Activated effector memory CD4-positive, alpha-beta T cell treated with Interleukin-2 at 50 U/mL for 16 hours (primary cell): ENCODE measurements around the gene ST6GALNAC3.
"Not testable (repeated sequence)": the region's sequence is repeated elsewhere in the genome, so short reads cannot be mapped to it uniquely, and the experiment has no call there.

Experiments
- DNase-seq: peaks from one replicate; pipeline ENCODE4 v3.0.0-alpha.2; 2020

The ST6GALNAC3 gene

GRCh38 chr1:76109901-76110560, 35.5 kb downstream of the ST6GALNAC3 start:
- DNase-seq: no peak

DNA sequence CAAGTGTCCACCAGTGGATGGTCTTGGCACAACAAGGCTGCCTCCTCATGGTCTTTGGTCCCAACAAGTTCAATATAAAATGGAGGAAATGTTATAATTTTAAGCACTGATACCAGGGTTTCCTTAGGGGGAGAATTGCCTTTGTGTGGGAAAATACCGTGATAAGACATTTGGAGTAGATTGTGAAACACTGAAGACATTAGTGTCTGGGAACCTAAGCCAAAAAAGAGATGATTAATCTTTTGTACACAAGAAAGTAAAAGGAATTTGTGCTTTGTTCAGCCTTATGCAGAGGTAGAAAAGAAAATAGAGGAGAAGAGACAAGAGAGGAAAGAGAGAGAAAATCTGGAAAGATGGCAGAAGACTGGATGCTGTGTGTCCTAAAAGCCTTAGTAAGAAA, 36.1 kb downstream of the ST6GALNAC3 start:
- DNase-seq: no peak

DNA sequence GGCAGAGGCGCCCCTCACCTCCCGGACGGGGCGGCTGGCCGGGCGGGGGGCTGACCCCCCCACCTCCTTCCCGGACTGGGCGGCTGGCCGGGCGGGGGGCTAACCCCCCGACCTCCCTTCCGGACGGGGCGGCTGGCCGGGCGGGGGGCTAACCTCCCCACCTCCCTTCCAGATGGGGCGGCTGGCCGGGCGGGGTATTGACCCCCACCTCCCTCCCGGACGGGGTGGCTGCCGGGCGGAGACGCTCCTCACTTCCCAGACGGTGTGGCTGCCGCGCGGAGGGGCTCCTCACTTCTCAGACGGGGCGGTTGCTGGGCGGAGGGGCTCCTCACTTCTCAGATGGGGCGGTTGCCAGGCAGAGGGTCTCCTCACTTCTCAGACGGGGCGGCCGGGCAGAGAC, 37.8 kb downstream of the ST6GALNAC3 start:
- not testable (repeated sequence) for DNase-seq

- DNase-seq: no peak
Observed at GRCh38 chr1:76113446-76113845, 38.9 kb downstream of the ST6GALNAC3 start.

- no peak for DNase-seq
Observed at GRCh38 chr1:76115171-76115570, 40.6 kb downstream of the ST6GALNAC3 start.

DNA sequence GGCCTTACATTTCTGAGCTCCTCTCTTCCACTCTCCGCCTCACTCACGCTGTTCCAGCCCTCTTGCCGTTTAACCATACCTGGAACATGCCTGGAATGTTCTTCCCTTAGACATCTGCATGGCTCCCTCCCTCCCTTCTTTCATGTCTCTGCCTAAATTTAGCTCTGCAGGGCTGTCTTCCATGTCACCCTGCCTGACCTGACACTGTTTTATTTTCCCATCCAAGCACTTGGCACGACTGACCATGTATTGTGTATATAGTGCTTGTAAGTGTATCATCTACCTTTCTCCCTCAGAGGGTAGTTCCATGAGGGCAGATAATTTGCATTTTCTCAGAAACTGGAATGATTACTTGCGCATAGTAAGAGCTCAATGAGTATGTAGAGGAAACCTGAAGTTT, 47.3 kb downstream of the ST6GALNAC3 start:
- DNase-seq: no peak

DNA sequence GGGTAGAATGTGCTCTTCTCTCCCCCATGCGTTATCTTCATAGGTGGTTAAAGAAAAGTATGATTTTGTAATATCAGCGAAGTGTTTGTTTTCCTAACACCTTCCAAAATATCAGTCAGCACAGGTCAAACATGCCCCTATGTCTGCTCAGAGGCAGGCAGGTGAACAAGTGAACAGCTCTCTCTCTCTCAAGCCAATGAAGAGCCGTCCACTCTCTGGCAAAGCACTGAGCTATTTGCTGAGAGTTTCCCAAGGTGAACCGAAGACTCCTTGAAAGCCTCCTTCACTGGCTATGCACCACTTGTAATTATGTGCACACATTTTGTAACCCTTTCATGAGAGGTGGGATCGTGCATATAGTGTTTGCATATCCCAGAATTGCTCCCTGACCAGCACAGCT, 47.7 kb downstream of the ST6GALNAC3 start:
- DNase-seq: no peak

- DNase-seq: not testable (repeated sequence)
Observed at GRCh38 chr1:76123411-76124064, 49.0 kb downstream of the ST6GALNAC3 start.

DNA sequence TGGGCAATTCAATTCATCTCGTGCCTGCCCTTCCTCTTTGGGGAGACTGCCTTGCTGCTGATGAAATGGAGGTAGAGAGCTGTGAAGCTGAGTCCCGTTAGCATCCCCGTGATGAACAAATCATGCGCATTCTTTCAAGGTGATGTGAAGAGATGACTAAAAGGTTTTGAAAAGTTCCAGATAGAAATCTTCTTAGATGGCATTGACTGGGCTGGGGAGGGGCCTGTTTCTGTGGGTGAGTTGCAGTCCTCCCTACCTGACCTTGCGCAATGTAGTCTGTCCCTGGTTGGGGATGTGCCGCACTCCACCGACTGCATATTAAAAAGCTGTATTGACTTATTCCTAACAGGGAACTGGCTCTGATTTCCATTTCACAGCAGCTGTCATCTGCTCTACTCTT, 49.6 kb downstream of the ST6GALNAC3 start:
- no peak for DNase-seq

DNA sequence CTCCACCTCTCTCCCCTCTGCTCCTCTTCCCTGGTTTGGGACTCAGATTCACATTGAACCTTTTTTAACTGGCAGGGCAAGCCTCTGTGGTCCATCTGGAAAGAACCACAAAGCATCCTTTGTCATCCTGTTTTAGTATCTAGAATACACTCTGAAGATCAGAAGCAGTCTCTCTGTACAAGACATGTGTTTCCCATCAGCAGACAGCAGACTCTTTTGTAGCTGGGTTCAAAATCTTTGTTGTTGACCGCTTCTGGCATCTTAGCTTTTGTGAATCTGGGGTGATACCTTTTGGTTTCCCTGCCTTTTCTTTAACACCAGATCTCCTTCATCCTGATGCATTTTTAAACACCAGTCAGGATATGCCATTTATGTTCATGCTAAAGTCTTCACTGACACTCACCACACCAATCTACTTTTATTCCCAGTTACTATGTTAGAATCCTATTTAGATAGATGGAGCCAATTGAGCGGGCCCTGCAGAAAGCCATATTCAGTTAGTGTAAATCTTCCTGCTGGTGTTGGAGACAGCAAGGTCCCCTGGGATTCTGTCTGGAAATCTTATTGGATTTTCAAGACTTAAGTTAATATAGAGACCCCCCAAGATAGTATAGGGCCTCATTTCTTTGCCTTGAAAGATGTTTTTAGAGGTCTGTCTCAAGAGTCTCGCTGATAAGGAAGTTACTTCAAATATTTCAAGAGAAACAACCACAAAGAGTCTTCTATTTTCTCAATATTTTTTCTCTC, 51.1 kb downstream of the ST6GALNAC3 start:
- no peak for DNase-seq

DNA sequence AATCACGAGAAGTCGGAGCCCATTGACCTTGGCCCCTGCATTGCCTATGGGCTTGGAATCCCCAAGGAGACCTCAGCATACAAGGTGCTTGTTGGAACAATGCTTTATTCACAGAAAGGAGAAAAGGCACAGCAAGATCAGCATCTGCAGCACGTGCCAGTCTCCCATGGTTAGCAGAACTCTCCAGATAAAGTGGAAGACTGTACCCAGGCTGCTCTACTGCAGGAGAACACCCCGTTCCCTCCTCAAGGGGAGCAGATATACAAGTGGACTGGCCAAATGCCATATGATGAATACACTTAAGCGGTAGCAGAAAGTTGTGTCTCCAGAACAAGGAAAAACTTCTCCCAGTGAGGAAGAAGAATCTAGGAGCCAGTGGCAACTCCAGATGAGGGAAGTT, 53.5 kb downstream of the ST6GALNAC3 start:
- DNase-seq: no peak

- no peak for DNase-seq
Observed at GRCh38 chr1:76129731-76130130, 55.2 kb downstream of the ST6GALNAC3 start.

DNA sequence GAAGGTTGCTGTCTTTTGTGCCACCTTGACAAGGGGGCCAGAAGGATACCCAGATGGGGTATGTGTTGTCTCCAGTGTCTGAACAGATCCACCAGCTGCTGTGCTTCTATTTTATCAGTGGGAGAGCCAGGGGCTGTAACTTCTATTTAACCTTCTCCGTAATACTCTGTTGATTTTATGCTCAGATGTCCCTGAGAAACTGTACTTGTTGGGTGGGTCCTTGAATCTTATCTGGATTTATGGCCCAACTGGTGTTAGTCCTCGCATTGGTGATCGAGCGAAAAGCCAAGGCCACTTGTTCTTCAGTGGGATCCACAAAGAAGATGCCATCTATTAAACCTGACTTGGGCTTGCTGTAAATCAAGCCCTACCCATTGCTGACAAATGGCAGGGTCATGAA, 56.4 kb downstream of the ST6GALNAC3 start:
- DNase-seq: no peak

DNA sequence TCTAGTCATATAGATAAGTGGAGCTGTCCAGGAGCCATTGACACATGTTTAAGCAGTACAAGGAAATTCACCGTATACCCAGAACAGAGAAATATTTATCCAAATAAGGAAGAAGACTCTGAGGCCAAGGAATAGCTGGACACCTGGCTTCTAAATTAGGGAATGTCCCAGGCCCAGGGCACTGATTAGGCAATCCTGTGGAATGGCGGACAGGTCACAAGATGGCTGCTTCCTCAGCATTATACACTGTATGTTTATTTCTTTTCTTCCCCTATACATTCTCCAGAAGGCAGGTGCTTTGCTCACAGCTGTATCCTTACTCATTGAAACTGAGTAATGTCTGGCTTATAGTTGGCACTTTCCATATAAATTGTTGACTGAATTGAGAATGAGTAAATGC, 59.4 kb downstream of the ST6GALNAC3 start:
- DNase-seq: no peak

GRCh38 chr1:76135835-76136234, 61.3 kb downstream of the ST6GALNAC3 start:
- no peak for DNase-seq

DNA sequence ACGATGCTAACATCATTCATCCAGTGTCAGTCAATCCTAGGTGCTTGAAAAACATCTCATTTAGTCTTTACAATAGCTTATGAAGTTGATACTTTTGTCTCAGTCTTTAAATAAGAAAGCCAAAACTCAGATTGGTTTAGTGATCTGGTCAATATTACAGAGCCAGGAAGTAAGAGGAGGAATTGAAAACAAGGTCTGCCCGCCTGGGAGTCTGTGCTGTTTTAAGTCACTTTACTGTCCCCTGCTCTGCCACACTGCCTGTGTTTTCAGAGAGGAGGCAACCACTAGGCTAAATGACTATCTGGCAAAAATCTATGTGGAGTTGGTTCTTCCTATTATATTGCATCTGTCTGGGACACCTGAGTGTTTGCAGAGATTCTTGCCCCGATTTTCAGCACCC, 62.3 kb downstream of the ST6GALNAC3 start:
- DNase-seq: no peak

DNA sequence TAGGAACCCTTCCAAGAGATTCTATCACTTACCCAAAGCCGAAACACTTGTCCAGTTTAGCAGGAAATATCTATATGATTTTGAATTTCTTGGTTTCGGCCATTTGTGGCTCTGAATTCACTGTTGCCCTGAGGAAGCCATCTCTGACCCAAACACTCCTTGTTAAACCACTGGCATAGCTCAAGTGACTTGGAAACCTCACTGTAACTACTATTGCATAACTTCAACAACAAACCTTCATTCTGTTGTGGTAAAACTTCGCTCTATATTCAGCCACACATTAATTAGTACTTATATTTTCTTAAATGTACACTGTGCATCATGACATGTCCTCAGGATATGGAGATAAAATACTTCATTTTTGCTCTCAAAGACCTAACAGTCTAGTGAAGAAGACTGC, 63.2 kb downstream of the ST6GALNAC3 start:
- DNase-seq: no peak

GRCh38 chr1:76138217-76138616, 63.7 kb downstream of the ST6GALNAC3 start:
- no peak for DNase-seq

- DNase-seq: no peak
Observed at GRCh38 chr1:76140227-76140626, 65.7 kb downstream of the ST6GALNAC3 start.

- no peak for DNase-seq
Observed at GRCh38 chr1:76141929-76142328, 67.4 kb downstream of the ST6GALNAC3 start.

GRCh38 chr1:76142771-76143540, 68.4 kb downstream of the ST6GALNAC3 start:
- DNase-seq: no peak

- no peak for DNase-seq
Observed at GRCh38 chr1:76144247-76144646, 69.7 kb downstream of the ST6GALNAC3 start.

- DNase-seq: no peak
Observed at GRCh38 chr1:76145332-76145731, 70.8 kb downstream of the ST6GALNAC3 start.
